NCI-H1417 treated with DMSO at 0.1 percent for 48 hours (cell line): ENCODE results near the gene CSTPP1.
A peak's percentile ranks its signal among the peaks of the same experiment; 100 is the strongest.
"Not testable (repeated sequence)": the region's sequence is repeated elsewhere in the genome, so short reads cannot be mapped to it uniquely, and the experiment has no call there.

ENCODE experiments used
- DNase-seq: peaks from one replicate; lab custom pipeline; 2025; lab: John Stamatoyannopoulos, UW

Gene CSTPP1

GRCh38 chr11:47099918-47100315 lies 163.4 kb downstream of the CSTPP1 start:
- no peak for DNase-seq

DNA sequence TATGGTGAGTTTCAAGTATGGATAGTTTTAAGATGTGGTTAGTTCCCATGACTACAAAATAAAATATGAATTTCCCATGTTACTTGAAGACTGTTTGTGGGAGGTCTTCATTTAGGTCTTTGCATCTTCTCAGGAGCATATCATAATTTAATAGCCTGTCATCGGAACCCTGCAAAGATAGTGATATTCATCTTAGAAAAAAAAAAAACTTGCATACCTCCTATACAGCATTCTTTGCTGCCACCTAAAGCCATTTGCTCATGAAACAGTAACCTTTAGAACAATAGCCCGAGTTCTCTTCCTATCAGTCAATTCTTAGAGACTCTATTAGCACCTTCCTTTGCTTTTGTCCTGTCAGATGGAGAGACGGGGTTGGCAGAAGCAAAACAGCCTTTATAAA lies 164.8 kb downstream of the CSTPP1 start:
- DNase-seq = no peak

- DNase-seq = no peak
These were observed 167.8 kb downstream of the CSTPP1 start for GRCh38 chr11:47104261-47104950.

DNA sequence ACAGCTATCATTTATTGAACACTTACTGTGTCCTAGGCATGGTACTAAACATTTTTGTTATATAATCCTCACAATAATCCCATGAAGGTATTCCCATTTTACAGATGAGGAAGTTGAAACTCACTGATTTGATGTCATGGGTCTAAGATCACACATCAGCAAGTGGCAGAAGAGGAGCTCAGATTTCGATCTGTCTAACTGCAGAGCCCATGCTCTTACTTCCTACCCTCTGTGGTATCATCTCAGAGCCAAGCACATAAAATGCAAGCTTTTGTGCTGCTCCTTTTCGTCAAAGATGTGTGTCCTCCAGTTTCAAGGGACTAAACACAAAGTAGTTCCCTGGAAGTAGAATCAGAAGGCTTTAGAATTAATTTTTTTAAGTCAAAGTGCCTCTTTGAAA lies 169.0 kb downstream of the CSTPP1 start:
- no peak for DNase-seq

- no peak for DNase-seq
These were observed 169.4 kb downstream of the CSTPP1 start for GRCh38 chr11:47105974-47106373.

- DNase-seq = no peak
These were observed 170.3 kb downstream of the CSTPP1 start for GRCh38 chr11:47106798-47107411.

GRCh38 chr11:47107744-47108143 lies 171.2 kb downstream of the CSTPP1 start:
- DNase-seq = no peak

DNA sequence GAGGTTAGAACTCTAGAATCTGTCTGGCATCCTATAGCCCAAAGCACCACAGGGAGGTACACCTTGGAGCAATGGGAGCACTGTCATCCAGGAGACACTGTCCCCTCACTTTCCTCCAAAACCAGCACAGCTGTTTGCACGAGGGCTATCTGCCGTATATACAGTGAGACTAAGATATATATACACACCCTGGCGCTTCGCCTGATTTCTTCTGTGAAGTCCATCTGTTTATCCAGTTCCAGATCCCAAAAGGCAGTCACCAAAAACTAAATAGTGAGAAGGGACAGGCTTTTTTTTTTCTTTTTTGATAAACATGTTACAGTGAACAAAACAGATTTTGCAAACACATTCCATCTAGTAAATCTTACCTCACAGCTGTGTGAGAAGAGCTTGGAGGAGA lies 171.7 kb downstream of the CSTPP1 start:
- DNase-seq = no peak

DNA sequence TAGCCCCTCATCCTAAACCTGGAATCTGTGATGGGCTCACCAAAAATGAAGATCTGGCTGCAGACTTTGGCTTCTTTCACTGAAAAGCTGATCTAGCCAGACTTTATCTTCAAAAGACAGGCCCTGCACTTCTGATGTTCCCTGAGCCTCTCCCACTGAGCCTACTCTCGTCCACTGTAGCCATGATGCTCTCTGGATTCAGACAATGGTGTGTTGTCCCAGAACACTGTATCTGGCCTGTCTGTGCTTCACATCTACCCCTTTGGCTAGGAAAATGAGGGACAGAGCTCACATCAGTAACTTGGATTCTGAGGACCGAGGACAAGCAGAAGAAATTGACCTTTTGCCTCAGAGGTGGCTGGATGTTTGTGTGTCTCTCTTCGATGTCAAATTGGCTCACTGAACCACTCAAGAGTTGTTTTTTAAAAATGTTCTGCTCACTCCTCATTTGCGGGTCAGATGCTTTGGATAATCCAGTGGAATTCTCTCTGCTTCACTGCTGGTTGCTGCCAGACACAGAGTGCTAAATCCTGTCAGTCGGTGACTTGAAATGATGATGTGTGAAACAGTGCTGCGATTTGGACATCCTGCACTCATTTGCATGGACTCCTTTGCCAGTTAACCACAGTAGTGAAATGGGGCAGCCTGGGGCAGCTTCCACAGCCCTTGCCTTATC lies 172.6 kb downstream of the CSTPP1 start:
- no peak for DNase-seq

- no peak for DNase-seq
These were observed 173.2 kb downstream of the CSTPP1 start for GRCh38 chr11:47109727-47110246.

- DNase-seq = peak; percentile 63
These were observed 174.8 kb downstream of the CSTPP1 start for GRCh38 chr11:47111318-47111804.

DNA sequence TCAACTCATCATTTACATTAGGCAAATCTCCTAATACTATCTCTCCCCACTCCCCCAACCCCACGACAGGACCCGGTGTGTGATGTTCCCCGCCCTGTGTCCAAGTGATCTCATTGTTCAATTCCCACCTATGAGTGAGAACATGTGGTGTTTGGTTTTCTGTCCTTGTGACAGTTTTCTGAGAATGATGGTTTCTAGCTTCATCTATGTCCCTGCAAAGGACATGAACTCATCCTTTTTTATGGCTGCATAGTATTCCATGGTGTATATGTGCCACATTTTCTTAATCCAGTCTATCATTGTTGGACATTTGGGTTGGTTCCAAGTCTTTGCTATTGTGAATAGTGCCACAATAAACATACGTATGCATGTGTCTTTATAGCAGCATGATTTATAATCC lies 176.4 kb downstream of the CSTPP1 start:
- DNase-seq = not testable (repeated sequence)

- not testable (repeated sequence) for DNase-seq
These were observed 182.6 kb downstream of the CSTPP1 start for GRCh38 chr11:47118958-47119688.

DNA sequence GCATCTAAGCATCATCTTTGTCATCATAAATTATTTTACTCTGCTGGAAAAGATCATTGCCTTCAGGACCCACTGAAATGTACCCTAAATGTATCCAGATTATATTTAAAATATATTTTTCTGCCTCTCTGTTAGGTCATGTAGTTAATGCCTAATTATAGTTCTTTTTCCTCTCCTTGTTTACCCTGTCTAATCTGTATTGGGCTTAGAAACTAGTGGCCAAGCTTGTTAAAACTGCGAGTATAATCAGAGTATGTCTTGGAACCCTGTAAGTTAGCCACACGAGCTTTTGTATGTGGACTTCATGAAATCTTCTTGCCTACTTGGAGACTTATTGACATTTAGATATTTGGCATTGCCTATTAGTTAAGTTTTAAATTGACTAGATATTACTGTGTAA lies 184.5 kb downstream of the CSTPP1 start:
- DNase-seq = no peak

GRCh38 chr11:47121731-47122130 lies 185.2 kb downstream of the CSTPP1 start:
- no peak for DNase-seq

DNA sequence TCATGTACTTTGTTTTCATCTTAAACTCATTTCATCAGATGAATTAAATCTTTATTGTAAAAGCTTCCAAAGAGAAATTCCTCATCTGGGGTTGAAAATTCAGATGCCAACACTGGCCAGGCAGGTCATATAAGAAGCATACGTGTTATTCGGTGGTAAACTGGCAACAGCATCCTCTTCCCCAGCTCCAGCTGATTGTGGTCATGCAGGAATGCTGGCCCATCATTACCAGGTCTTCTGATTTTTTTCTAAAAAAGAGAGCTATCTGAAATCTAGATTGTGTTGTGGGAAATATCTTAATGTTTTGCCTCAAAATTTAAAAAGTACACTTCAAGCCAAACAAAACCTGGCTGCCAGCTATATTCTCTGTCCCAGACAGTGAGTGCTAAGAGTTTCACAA lies 186.5 kb downstream of the CSTPP1 start:
- DNase-seq = no peak

- no peak for DNase-seq
These were observed 188.1 kb downstream of the CSTPP1 start for GRCh38 chr11:47124675-47125074.

GRCh38 chr11:47125083-47125482 lies 188.5 kb downstream of the CSTPP1 start:
- no peak for DNase-seq

DNA sequence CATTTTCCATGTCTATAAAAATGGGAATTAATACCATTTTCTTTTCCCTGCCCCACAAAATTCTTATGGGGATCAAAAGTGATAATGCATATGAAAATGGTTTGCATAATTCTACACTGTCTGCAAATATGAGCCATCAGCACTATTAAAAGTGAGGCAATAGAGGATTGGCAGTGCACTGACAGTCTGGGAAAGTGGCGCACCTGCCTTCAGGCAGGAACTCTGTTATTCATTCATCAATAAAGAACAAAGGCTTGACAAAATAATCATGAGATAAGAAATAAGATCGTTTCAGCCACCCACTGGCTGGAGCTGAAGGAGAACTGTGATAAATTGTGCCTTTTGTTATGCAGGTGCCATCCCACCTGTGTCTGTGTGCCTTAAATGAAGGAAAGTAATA lies 190.7 kb downstream of the CSTPP1 start:
- DNase-seq = peak; percentile 81

- DNase-seq = peak; percentile 38
These were observed 194.0 kb downstream of the CSTPP1 start for GRCh38 chr11:47130543-47130942.

DNA sequence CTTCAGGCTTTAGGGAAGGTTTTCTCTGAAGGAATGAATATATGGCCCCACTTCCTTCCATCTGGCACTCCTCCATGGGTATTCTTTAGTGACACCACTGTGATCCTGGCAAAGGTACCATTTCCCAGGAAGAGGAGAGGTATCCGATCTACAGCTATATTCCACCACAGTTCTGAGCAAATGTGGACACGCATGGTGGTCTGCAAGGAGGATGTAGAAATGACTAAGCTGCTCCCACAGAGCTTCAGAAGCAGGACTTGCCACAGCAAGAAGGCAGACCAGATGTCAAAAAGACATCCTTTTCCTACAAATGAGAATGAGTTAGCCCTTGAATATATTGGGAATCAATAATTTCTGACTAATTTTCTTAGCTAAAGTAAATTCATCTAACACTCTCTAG lies 194.6 kb downstream of the CSTPP1 start:
- no peak for DNase-seq

- no peak for DNase-seq
These were observed 195.9 kb downstream of the CSTPP1 start for GRCh38 chr11:47132490-47132889.
